GM21576 (cell line): Measurements from ENCODE around the gene PAGE2.
"Not testable (repeated sequence)": the region's sequence is repeated elsewhere in the genome, so short reads cannot be mapped to it uniquely, and the experiment has no call there.

Source experiments
- ATAC-seq: cut with Tn5 transposase; IDR thresholded peaks from one replicate; pipeline ENCODE4 v1.9.1; 2021; ENCODE audit warnings: mild to moderate bottlenecking, moderate library complexity; ENCODE audit not compliant: unreplicated experiment

Gene PAGE2, protein sequence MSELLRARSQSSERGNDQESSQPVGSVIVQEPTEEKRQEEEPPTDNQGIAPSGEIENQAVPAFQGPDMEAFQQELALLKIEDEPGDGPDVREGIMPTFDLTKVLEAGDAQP

DNA sequence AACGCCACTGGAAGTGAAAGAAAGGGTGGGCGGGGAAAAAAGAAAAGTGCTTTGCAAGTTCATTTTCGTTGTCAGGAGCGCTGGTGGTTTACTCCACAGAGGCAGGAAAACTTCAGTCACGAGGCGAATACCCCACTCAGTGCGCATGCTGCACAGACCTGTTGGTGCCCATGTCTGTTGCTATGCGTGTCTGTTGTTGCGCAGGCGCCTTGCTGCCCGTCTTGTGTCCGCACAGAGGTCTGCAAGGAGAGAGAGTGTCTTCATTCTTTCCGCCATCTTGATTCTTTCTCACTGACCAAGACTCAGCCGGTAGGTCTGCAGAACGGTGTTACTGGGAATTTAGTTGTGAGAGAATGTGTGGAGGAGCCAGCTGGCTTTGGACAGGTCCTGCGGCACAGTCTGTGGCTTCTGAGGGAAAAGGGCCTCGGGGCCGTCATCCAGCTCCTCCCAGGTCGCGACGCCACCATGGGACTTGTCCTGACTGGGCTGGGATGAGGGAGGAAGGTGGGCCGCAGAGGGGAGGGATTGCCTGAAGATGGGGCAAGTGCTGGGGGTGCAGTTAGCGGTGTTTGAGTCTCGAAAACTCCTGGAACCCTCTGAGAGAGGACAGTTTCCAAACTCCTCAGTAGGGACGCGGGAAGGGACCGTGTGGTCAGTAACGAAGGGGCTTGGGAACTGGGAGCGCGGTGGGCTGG, at the start of gene PAGE2:
PAGE2 (plus strand) TSS at position 224 of the 695 bp plus-strand sequence. CDS start 1,003 bp downstream, outside the sequence.
- ATAC-seq = no peak

DNA sequence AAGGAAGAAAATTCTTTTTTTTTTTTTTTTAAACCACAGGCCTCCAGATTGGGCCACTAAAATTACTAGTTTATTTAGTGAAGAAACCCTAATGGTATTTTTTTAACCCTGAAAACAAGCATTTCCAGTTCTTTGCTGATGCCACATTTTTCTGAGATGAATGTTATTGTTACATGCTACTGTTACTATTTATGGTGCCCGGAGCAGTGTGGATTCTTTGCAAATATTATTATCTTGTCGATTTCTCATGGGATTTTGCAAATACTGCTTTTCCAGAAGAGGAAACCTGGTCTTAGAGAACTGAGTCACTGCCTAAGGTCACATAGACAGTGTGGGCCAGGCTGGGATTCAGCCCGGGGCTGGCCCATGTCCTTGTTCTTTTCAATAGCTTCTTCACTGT, 49.3 kb upstream of the PAGE2 start:
- no peak for ATAC-seq

- ATAC-seq = no peak
Measured at GRCh38 chrX:55041514-55041913, 47.3 kb upstream of the PAGE2 start.

- ATAC-seq = not testable (repeated sequence)
Measured at GRCh38 chrX:55050599-55050998, 38.2 kb upstream of the PAGE2 start.

DNA sequence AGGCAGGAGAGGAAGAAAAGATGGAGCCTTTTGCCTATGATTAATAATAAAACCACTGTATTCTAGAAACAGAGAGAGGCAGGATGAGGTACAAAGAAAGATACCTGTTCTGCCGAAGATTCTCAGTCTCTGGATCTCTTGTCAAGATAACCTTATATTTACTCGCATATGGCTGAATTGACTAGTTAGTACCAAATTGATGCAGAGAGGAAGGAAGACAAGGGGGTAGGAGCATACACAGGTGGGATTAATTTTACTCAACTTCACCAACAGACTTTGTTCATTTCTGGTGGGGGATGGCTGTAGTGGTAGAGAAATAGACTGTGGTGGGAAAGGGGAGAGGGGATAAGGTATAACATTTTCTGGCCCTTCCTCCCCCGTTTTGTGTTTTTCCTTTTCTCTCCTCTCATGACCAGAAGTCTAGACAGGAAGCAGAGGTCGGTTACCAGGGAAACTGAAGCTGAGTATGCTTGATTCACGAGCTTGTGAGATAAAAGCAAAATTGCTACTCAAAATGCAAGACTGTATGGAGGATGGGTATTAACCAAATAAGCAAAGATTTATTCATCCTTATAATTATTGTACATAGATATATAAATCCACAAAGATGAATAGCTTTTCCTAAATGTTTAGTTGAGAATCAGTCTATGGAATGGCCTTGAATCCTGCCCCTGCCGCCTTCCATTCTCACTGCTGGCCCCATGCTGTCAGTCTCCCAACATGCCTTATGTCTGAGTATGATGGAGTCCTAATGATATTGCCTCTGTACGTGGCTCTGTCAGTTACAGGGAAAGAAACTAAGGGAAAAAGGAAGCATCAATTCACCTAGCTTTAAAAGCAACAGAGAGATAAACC, 31.8 kb upstream of the PAGE2 start:
- ATAC-seq = no peak

DNA sequence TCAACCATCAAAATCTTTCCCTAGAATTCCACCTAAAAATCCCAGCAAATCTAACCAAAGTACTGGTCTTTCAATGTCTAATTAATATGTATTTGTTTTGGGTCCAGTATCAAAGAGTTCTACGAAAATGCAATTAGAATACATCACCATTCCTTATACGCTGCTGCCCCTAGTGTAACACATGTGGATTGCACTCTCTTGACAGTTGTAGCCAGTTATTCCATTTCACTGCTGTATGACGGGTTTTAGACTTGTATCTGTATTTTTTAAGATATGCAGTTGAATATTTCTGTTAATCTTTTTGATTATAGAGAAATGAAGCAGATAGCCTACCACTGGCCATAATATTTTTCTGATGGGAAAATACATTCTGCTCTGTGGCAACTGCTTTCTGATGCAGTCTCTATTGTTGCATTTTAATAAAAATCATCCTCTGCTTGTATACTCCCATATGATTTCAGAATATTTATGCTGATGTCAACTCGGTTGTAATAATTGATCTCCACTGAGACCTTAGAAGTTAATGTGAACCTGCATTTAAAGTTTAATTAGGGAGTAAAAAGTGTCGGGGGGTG, 31.1 kb upstream of the PAGE2 start:
- peak; percentile 64 for ATAC-seq

DNA sequence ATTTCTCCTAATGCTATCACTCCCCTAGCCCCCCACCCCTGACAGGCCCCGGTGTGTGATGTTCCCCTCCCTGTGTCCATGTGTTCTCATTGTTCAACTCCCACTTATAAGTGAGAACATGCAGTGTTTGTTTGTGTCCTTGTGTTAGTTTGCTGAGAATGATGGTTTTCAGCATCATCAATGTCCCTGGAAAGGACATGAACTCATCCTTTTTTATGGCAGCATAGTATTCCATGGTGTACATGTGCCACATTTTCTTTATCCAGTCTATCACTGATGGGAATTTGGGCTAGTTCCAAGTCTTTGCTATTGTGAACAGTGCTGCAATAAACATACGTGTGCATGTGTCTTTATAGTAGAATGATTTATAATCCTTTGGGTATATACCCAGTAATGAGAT, 21.6 kb upstream of the PAGE2 start:
- not testable (repeated sequence) for ATAC-seq

DNA sequence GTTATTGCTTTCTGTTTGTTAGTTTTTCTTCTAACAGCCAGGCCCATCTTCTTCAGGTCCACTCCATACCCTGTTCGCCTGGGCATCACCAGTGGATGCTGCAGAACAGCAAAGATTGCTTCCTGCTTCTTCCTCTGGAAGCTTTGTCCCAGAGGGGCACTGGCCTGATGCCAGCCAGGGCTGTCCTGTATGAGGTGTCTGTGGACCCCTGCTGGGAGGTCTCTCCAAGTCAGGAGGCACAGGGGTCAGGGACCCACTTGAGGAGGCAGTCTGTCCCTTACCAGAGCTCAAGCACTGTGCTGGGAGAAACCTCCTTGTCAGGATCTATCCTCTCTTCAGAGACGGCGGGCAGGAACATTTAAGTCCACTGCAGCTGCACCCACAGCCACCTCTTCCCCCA, 16.5 kb upstream of the PAGE2 start:
- no peak for ATAC-seq

DNA sequence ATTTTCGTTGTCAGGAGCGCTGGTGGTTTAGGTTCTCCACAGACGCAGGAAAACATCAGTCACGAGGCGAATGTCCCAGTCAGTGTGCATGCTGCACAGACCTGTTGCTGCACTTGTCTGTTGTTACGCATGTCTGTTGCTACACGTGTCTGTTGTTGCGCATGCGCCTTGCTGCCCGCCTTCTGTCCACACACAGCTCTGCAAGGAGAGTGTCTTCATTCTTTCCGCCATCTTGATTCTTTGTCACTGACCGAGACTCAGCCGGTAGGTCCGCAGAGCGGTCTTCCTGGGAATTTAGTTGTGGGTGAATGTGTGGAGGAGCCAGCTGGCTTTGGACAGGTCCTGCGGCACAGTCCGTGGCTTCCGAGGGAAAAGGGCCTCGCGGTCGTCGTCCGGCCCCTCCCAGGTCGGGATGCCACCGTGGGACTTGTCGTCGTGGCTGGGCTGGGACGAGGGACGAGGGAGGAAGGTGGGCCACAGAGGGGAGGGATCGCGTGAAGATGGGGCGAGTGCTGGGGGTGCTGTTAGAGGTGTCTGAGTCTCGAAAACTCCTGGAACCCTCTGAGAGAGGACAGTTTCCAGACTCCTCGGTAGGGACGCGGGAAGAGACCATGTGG, 13.9 kb upstream of the PAGE2 start, which contains the start of gene PAGE2B:
PAGE2B (plus strand) TSS at position 180 of the 617 bp plus-strand sequence. CDS start 1,012 bp downstream, outside the sequence.
- ATAC-seq = no peak

DNA sequence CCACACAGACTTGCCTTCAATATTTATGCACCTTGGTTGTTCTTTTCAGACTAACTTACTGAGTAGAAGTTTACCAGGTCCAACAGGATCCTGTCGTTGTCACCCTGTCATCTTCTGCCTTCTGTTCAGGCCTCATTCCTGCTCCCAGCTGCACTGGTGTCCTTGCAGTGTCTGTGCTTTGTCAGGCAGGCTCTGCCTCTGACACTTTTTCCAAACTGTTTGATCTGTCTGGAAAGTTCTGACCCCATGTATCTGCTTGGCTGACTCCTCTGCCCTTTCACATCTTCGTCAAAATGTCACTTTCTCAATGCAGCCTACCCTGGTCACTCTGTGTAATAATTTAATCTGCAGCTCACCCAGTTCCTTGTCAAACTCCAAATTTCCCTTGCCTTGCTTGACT, 9.9 kb downstream of the PAGE2 start:
- no peak for ATAC-seq

GRCh38 chrX:55099162-55099561, 10.3 kb downstream of the PAGE2 start:
- no peak for ATAC-seq

GRCh38 chrX:55102754-55103153, 13.9 kb downstream of the PAGE2 start:
- ATAC-seq = no peak

DNA sequence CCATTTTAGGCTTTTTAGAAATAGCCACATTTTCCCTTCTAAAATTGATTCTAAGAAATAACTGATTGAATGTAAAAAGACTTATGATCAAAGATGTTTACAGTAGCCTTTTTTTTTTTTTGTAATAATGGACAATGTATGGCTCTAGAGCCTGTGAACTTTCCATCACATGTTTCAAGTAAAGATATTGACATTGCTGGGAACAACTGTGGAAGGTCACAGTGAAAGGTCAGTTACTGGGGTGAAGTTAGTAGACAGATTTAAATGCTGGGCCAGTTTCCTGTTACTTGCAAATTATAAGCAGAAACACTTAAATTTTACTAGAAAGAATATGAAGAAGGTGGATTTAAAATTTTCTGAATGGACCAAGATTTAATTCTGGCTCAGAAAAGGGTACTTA, 18.4 kb downstream of the PAGE2 start:
- ATAC-seq = no peak

DNA sequence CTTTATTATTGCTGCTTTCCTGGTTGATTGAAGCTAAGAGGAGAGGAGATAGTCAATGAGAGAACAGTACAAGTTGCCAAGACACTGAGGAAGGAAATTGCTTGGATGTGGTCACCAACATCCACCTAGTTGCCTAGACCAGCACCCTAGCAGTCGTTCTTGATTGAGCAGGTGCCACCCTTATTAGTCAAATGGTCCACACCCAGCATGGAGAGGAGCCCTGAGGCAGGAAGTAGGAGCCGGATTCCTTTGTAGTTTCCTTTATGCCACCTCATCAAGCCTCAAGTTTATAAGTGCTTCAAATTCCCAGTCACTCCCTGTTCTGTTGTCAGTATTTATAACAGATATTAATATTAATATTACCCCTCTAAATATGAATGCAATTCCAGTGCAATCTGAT, 19.1 kb downstream of the PAGE2 start:
- ATAC-seq = no peak

- ATAC-seq = no peak
Measured at GRCh38 chrX:55109306-55109705, 20.5 kb downstream of the PAGE2 start.

DNA sequence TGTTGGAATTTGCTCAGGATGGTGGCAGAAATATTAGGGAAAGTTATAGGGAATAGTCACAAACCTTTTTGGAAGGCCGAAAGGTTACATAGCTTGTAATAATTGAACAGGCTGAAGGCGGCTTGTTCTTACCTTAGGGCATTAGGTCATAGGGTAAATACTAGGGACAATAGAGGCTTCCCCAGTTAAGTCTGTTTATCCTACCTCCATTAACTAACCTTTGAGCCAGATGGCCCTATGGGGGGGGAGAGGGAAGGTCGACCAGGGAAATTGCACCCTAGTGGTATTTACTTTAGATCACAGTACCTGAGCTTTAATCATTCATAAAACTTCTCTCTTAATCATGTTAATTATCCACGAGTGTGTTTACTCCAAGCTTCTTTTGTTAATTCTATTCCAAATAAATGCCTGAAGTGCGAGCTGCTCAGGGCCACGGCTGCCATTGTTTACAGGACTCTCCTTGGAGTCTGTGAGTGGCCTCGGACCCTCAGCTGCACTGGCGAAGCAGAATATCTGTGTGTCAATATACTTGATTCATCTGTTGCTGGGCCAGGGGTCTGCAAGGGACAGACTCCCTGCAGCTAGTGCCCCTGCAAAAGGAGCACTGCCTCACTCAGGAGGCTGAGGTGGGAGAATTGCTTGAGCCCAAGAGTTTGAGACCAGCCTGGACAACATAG, 22.9 kb downstream of the PAGE2 start:
- no peak for ATAC-seq

DNA sequence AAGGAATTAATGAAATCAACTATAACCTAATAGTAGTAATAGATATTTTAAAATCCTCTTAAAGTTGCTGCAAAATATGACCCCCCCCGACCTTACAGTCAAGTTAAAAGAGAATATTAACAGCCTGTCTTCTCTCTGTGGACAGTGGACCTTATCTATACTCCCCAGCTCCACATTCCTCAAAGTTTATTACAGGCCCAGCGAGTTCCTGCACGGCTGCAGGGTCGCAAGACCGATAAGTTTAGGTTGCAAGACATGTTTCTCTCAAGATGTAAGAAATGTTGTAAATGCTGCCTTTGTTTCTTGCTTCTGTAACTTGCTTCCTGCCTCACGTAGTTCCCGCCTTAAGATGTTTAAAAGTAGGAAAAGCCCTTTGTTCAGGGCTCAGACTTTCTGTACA, 27.8 kb downstream of the PAGE2 start:
- ATAC-seq = not testable (repeated sequence)

DNA sequence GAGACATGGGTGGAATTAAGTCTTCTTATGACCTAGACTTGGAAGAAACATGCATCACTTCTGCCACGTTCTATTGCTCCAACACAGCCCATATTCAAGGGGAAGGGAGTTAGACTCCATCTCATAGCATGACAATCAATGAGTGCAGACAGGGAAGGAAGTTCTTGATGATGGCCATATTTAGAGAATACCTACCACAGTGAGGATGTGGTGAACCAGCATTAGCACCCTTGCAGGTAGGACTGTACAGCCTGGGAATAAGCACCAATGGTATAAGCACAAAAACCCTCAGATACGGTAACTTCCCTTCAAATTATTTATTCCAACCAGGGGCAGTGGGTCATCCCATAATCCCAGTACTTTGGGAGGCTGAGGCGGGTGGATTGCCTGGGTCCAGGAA, 29.8 kb downstream of the PAGE2 start:
- ATAC-seq = no peak

GRCh38 chrX:55119271-55119670, 30.5 kb downstream of the PAGE2 start:
- no peak for ATAC-seq

- no peak for ATAC-seq
Measured at GRCh38 chrX:55119712-55120111, 30.9 kb downstream of the PAGE2 start.
